WTC11 (cell line): ENCODE measurements around the gene KCNA2. TPM values are rescaled to one million over a fixed set of nuclear protein-coding genes. Genes with fewer than 3 reads are reported as not detected.

ENCODE experiments used
- ATAC-seq: fragments of 200-7000 bp; cut with Tn5 transposase; 2 replicates; pipeline ENCODE4 v1.10.0; 2021; ENCODE audit warnings: mild to moderate bottlenecking, moderate library complexity
- CTCF ChIA-PET: fragments of 300-600 bp; sonication (Branson Sonifier 250); formaldehyde crosslinking; loops from one replicate; lab custom pipeline; 2021; ENCODE audit warnings: antibody characterized with exemption; lab: Charles Lee
- POLR2A ChIA-PET: fragments of 350-600 bp; sonication (Branson Sonifier 250); formaldehyde crosslinking; loops from one replicate; lab custom pipeline; 2021; ENCODE audit warnings: antibody characterized with exemption; lab: Charles Lee
- DNase-seq: peaks from one replicate; pipeline ENCODE4 v3.0.0; 2021; ENCODE audit warnings: low spot score
- H3K27ac Mint-ChIP-seq: 2 replicates; pipeline ENCODE4 v1.8.0; 2021; ENCODE audit warnings: mixed read lengths
- H3K27me3 Mint-ChIP-seq: 2 replicates; pipeline ENCODE4 v1.8.0; 2021; ENCODE audit warnings: low read depth, mild to moderate bottlenecking, moderate library complexity, mixed read lengths
- H3K36me3 Mint-ChIP-seq: 2 replicates; pipeline ENCODE4 v1.8.0; 2021; ENCODE audit warnings: mixed read lengths
- H3K4me1 Mint-ChIP-seq: 2 replicates; pipeline ENCODE4 v1.8.0; 2022; ENCODE audit warnings: mixed read lengths
- H3K4me3 Mint-ChIP-seq: 2 replicates; pipeline ENCODE4 v1.8.0; 2021; ENCODE audit warnings: mild to moderate bottlenecking, moderate library complexity, mixed read lengths
- H3K9me3 Mint-ChIP-seq: 2 replicates; pipeline ENCODE4 v1.8.0; 2021; ENCODE audit warnings: mixed read lengths
- ATF1 ChIP-seq: sonication (generic); formaldehyde crosslinking; IDR thresholded peaks from 2 replicates; pipeline ENCODE4 v1.8.1; 2023; ENCODE audit warnings: mild to moderate bottlenecking, moderate library complexity, missing genetic modification reagents
- ATF6 ChIP-seq: sonication (generic); formaldehyde crosslinking; IDR thresholded peaks from 2 replicates; pipeline ENCODE4 v1.8.1; 2023; ENCODE audit warnings: mild to moderate bottlenecking, missing genetic modification reagents
- CREM ChIP-seq: sonication (generic); formaldehyde crosslinking; IDR thresholded peaks from 2 replicates; pipeline ENCODE4 v1.8.1; 2022; ENCODE audit warnings: mild to moderate bottlenecking, missing genetic modification reagents, moderate library complexity
- ELF4 ChIP-seq: sonication (generic); formaldehyde crosslinking; IDR thresholded peaks from 2 replicates; pipeline ENCODE4 v1.8.1; 2022; ENCODE audit warnings: low read depth, mild to moderate bottlenecking, moderate library complexity, missing genetic modification reagents
- ESRRA ChIP-seq: sonication (generic); formaldehyde crosslinking; IDR thresholded peaks from 2 replicates; pipeline ENCODE4 v1.8.1; 2022; ENCODE audit warnings: mild to moderate bottlenecking, missing genetic modification reagents, borderline replicate concordance
- FOXK1 ChIP-seq: sonication (generic); formaldehyde crosslinking; IDR thresholded peaks from 2 replicates; pipeline ENCODE4 v1.8.0; 2022; ENCODE audit warnings: mild to moderate bottlenecking, moderate library complexity, missing genetic modification reagents
- FOXP4 ChIP-seq: sonication (generic); formaldehyde crosslinking; IDR thresholded peaks from 2 replicates; pipeline ENCODE4 v1.8.0; 2022; ENCODE audit warnings: mild to moderate bottlenecking, missing genetic modification reagents
- IRF1 ChIP-seq: sonication (generic); formaldehyde crosslinking; IDR thresholded peaks from 2 replicates; pipeline ENCODE4 v1.8.0; 2023; ENCODE audit warnings: missing genetic modification reagents
- IRF2 ChIP-seq: sonication (generic); formaldehyde crosslinking; IDR thresholded peaks from 2 replicates; pipeline ENCODE4 v1.8.0; 2022; ENCODE audit warnings: low read depth, missing genetic modification reagents, borderline replicate concordance
- NR3C1 ChIP-seq: sonication (generic); formaldehyde crosslinking; conservative IDR thresholded peaks from 2 replicates; pipeline ENCODE4 v1.8.1; 2023; ENCODE audit warnings: low read depth, mild to moderate bottlenecking, missing genetic modification reagents
- STAT6 ChIP-seq: sonication (generic); formaldehyde crosslinking; conservative IDR thresholded peaks from 2 replicates; pipeline ENCODE4 v1.8.1; 2023; ENCODE audit warnings: mild to moderate bottlenecking, low read depth, missing genetic modification reagents, moderate library complexity
- TEAD1 ChIP-seq: sonication (generic); formaldehyde crosslinking; IDR thresholded peaks from 2 replicates; pipeline ENCODE4 v1.8.0; 2022; ENCODE audit warnings: mild to moderate bottlenecking, missing genetic modification reagents
- ZMAT4 ChIP-seq: fragments of 250-450 bp; sonication (Bioruptor Pico); IDR thresholded peaks from 2 replicates; pipeline ENCODE4 v1.9.0; 2021; ENCODE audit warnings: mild to moderate bottlenecking
- ZNF138 ChIP-seq: sonication (generic); formaldehyde crosslinking; conservative IDR thresholded peaks from 2 replicates; pipeline ENCODE4 v1.8.1; 2022; ENCODE audit warnings: mild to moderate bottlenecking, moderate library complexity, missing genetic modification reagents
- ZNF396 ChIP-seq: fragments of 250-450 bp; sonication (Bioruptor Pico); IDR thresholded peaks from 2 replicates; pipeline ENCODE4 v1.8.0; 2021; ENCODE audit warnings: mild to moderate bottlenecking, moderate library complexity, borderline replicate concordance
- ZNF512 ChIP-seq: sonication (generic); formaldehyde crosslinking; IDR thresholded peaks from 2 replicates; pipeline ENCODE4 v1.8.1; 2022; ENCODE audit warnings: missing genetic modification reagents, borderline replicate concordance
- total RNA-seq: library from RNA; stranded (reverse); gene quantifications from 3 replicates; pipeline ENCODE4 v1.2.3, GENCODE V29; 2021
- TF ChIP-seq, protein P1 (sequence below): sonication (generic); formaldehyde crosslinking; conservative IDR thresholded peaks from 2 replicates; pipeline ENCODE4 v1.8.1; 2022; ENCODE audit warnings: mild to moderate bottlenecking, missing genetic modification reagents
- TF ChIP-seq, protein P2 (sequence below): sonication (generic); formaldehyde crosslinking; IDR thresholded peaks from 2 replicates; pipeline ENCODE4 v1.8.0; 2022; ENCODE audit warnings: mild to moderate bottlenecking, missing genetic modification reagents
- TF ChIP-seq, protein P3 (sequence below): fragments of 250-450 bp; sonication (Bioruptor Pico); IDR thresholded peaks from 2 replicates; pipeline ENCODE4 v2.1.2; 2022; ENCODE audit warnings: mild to moderate bottlenecking, moderate library complexity

KCNA2 gene
- total RNA-seq, 1 experiment from 2014 or later, result 0.50 TPM

DNA sequence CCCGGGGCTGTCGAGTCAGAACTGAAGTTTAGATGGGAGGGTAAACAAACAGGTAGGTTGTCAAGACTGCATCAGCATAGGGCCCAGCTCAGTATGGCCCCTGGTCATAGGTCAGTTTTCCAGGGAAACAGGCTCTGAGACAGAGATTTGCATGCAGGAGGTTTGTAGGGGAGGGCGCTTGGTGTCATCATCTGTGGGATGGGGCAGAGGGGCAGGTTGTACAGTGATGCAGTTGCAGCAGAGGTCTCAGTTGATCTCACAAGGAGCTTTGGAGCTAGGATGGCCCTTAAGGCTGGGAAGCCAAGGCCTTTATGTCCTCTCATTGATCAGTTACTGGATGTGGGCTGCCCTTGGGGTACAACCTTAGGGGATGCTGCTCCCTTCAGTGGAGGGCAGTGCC lies 48.7 kb downstream of the KCNA2 start (continued):
- TF ChIP-seq ATF6 (CRISPR knock-in tag) (no peak), FOXK1 (CRISPR knock-in tag) (no peak), NR3C1 (CRISPR knock-in tag) (no peak), IRF1 (no peak), IRF2 (CRISPR knock-in tag) (no peak), FOXP4 (CRISPR knock-in tag) (no peak), CREM (CRISPR knock-in tag) (no peak), ZMAT4 (CRISPR knock-in tag) (no peak), ESRRA (no peak)
- TF ChIP-seq, protein P1, sequence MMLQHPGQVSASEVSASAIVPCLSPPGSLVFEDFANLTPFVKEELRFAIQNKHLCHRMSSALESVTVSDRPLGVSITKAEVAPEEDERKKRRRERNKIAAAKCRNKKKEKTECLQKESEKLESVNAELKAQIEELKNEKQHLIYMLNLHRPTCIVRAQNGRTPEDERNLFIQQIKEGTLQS, result no peak
- TF ChIP-seq, protein P2, sequence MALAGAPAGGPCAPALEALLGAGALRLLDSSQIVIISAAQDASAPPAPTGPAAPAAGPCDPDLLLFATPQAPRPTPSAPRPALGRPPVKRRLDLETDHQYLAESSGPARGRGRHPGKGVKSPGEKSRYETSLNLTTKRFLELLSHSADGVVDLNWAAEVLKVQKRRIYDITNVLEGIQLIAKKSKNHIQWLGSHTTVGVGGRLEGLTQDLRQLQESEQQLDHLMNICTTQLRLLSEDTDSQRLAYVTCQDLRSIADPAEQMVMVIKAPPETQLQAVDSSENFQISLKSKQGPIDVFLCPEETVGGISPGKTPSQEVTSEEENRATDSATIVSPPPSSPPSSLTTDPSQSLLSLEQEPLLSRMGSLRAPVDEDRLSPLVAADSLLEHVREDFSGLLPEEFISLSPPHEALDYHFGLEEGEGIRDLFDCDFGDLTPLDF (CRISPR knock-in tag), result no peak
- TF ChIP-seq, protein P3, sequence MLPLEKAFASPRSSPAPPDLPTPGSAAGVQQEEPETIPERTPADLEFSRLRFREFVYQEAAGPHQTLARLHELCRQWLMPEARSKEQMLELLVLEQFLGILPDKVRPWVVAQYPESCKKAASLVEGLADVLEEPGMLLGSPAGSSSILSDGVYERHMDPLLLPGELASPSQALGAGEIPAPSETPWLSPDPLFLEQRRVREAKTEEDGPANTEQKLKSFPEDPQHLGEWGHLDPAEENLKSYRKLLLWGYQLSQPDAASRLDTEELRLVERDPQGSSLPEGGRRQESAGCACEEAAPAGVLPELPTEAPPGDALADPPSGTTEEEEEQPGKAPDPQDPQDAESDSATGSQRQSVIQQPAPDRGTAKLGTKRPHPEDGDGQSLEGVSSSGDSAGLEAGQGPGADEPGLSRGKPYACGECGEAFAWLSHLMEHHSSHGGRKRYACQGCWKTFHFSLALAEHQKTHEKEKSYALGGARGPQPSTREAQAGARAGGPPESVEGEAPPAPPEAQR (CRISPR knock-in tag), result no peak

DNA sequence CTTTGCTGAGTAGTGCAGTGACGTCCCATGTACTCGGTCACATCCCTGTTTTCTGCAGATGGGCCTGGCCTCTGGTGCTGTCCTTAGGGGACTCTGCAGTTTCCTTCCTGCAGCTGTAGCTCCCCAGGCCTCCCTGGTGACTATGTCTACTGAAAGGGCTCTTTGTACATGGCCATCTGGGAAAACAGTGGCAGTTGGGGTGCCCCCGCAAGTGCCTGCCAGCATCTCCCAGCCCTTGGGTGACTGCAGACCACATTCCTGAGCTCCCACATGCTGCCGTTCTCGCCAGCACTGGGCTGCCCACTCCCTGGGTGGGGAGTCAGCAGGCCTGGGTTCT lies 49.7 kb downstream of the KCNA2 start:
- ChIA-PET POLR2A (no interaction called here), CTCF (interaction anchor here (0.8 to 3.9 kb wide), 18 partner anchors 8 to 224 kb away, joined by 3 to 57 read pairs (median 6); partner anchors contain the start of genes KCNA2 and RBM15)
- H3K36me3 Mint-ChIP-seq, result no peaks in the 10 kb centered on the region
- ATAC-seq (no peak), DNase-seq (no peak)
- no peaks in the 10 kb centered on the region for H3K9me3 Mint-ChIP-seq
- peaks cover 8% of the 10 kb centered on the region for H3K4me1 Mint-ChIP-seq
- H3K4me3 Mint-ChIP-seq, result no peak overlapping the region
- peaks cover 66% of the 10 kb centered on the region for H3K27me3 Mint-ChIP-seq
- TF ChIP-seq ZNF512 (CRISPR knock-in tag), result no peak
- no peak for TF ChIP-seq STAT6 (CRISPR knock-in tag)
- TF ChIP-seq ATF1, result no peak
- TF ChIP-seq ZNF396 (CRISPR knock-in tag), result no peak
- no peak for TF ChIP-seq ELF4 (CRISPR knock-in tag)
- no peak for TF ChIP-seq ZNF138 (CRISPR knock-in tag)
- TF ChIP-seq TEAD1, result no peak
- TF ChIP-seq, all 79 proteins: peak for 0
- H3K27ac Mint-ChIP-seq, result no peak overlapping the region
